Suprapubic skin (tissue), 4 donors: Measurements from ENCODE around the gene WDR6. TPM values are rescaled to one million over a fixed set of nuclear protein-coding genes. Genes with fewer than 3 reads are reported as not detected.

Experiments
- DNase-seq, 2 donors: peaks; one replicate each; pipeline ENCODE4 v3.0.0-alpha.2; 2019; ENCODE audit warnings: low spot score in 2 of 2
- H3K27ac ChIP-seq: fragments of 200-600 bp; sonication (generic); one replicate; pipeline ENCODE4 v1.5.1; 2019
- H3K27me3 ChIP-seq: fragments of 200-600 bp; sonication (generic); one replicate; pipeline ENCODE4 v1.5.1; 2019
- H3K36me3 ChIP-seq: fragments of 200-600 bp; sonication (generic); one replicate; pipeline ENCODE4 v1.5.1; 2019
- H3K4me1 ChIP-seq: fragments of 200-600 bp; sonication (generic); one replicate; pipeline ENCODE4 v1.5.1; 2019
- H3K4me3 ChIP-seq: fragments of 200-600 bp; sonication (generic); one replicate; pipeline ENCODE4 v1.5.1; 2019; ENCODE audit warnings: mild to moderate bottlenecking
- H3K9me3 ChIP-seq: fragments of 200-600 bp; sonication (generic); one replicate; pipeline ENCODE4 v1.5.1; 2019
- CTCF ChIP-seq, 2 donors: fragments of 200-600 bp in 1 of 2; fragments of 450-650 bp in 1 of 2; sonication (generic) in 1 of 2; IDR thresholded peaks; one replicate each; pipeline ENCODE4 v1.5.1; 2016 to 2019; ENCODE audit warnings: antibody characterized with exemption in 2 of 2, mild to moderate bottlenecking in 1 of 2, moderate library complexity in 1 of 2
- EP300 ChIP-seq: sonication (generic); formaldehyde crosslinking; IDR thresholded peaks from one replicate; pipeline ENCODE4 v1.6.1; 2017; ENCODE audit warnings: antibody characterized with exemption
- POLR2A ChIP-seq, 2 donors: fragments of 450-650 bp; IDR thresholded peaks; one replicate each; pipeline ENCODE4 v1.6.1; 2017; ENCODE audit warnings: antibody characterized with exemption in 2 of 2, mild to moderate bottlenecking in 2 of 2, moderate library complexity in 2 of 2
- POLR2AphosphoS5 ChIP-seq, 3 donors: sonication (generic); formaldehyde crosslinking; IDR thresholded peaks; one replicate each; pipeline ENCODE4 v1.6.1; 2017; ENCODE audit warnings: antibody characterized with exemption in 3 of 3
- WGBS: methylation state at CpG from one replicate; pipeline ENCODE4 v1.1.5; 2018; 5-methylcytosine and 5-hydroxymethylcytosine counted together
- total RNA-seq, 4 donors: library from RNA; depleted of rRNA; stranded (reverse); fragments of >200 nt; gene quantifications; one replicate each; pipeline ENCODE4 v1.1.0, GENCODE V29; 2016

Gene WDR6
- total RNA-seq, 4 donors from 2014 or later: 49.1 to 105 (median 55.5) TPM

DNA sequence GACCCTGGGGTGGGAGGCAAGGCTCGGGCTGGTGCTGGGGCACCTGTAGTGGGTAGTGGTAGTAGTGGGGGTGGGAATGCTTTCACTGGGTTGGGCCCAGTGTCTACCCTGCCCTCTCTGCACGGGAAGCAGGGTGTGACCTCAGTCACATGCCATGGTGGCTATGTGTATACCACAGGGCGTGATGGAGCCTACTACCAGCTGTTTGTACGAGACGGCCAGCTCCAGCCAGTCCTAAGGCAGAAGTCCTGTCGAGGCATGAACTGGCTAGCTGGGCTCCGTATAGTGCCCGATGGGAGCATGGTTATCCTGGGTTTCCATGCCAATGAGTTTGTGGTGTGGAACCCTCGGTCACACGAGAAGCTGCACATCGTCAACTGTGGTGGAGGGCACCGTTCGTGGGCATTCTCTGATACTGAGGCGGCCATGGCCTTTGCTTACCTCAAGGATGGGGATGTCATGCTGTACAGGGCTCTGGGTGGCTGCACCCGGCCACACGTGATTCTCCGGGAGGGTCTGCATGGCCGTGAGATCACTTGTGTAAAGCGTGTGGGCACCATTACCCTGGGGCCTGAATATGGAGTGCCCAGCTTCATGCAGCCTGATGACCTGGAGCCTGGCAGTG lies 6.0 kb downstream of the WDR6 start:
- DNase-seq: no peak
- no peaks in the 10 kb centered on the region for H3K27me3 ChIP-seq
- peaks cover 32% of the 10 kb centered on the region for H3K4me1 ChIP-seq
- 80% methylated on average over 13 of the region's 19 CpGs for WGBS
- TF ChIP-seq POLR2AphosphoS5 (IDR thresholded peaks at IDR 0.05) (no peak), POLR2A (IDR thresholded peaks at IDR 0.05) (no peak), EP300 (no peak), CTCF (IDR thresholded peaks at IDR 0.05) (no peak)
- H3K27ac ChIP-seq: no peak overlapping the region
- H3K36me3 ChIP-seq: peaks cover 45% of the 10 kb centered on the region
- H3K9me3 ChIP-seq: no peaks in the 10 kb centered on the region
- H3K4me3 ChIP-seq: no peak overlapping the region

DNA sequence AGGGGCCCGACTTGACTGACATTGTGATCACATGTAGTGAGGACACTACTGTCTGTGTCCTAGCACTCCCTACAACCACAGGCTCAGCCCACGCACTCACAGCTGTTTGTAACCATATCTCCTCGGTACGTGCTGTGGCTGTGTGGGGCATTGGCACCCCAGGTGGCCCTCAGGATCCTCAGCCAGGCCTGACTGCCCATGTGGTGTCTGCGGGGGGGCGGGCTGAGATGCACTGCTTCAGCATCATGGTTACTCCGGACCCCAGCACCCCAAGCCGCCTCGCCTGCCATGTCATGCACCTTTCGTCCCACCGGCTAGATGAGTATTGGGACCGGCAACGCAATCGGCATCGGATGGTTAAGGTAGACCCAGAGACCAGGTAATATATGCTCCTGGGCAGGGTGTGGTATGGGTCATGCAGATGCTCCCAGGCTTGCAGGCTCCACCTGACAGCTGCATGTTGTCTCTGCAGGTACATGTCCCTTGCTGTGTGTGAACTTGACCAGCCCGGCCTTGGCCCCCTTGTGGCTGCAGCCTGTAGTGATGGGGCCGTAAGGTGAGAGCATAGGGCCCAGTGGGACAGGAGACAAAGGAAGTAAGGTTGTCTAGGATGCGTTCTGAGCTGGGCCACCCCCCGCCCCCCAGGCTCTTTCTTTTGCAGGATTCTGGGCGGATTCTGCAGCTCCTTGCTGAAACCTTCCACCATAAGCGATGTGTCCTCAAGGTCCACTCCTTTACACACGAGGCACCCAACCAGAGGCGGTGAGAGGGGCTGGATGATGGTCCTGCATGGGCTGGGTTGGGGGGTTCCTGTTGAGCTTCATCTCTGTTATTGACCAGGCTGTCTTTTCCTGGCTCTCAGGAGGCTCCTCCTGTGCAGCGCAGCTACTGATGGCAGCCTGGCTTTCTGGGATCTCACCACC lies 6.8 kb downstream of the WDR6 start:
- peaks cover 27% of the 10 kb centered on the region for H3K4me1 ChIP-seq
- H3K36me3 ChIP-seq: peaks cover 45% of the 10 kb centered on the region
- H3K9me3 ChIP-seq: no peaks in the 10 kb centered on the region
- TF ChIP-seq POLR2A (IDR thresholded peaks at IDR 0.05) (no peak), CTCF (IDR thresholded peaks at IDR 0.05) (peak in 1 of 2 donors; percentile 64)
- H3K27me3 ChIP-seq: no peaks in the 10 kb centered on the region
- no peak for DNase-seq
- H3K4me3 ChIP-seq: no peak overlapping the region
- H3K27ac ChIP-seq: no peak overlapping the region
- 76% methylated on average over 19 of the region's 24 CpGs for WGBS

DNA sequence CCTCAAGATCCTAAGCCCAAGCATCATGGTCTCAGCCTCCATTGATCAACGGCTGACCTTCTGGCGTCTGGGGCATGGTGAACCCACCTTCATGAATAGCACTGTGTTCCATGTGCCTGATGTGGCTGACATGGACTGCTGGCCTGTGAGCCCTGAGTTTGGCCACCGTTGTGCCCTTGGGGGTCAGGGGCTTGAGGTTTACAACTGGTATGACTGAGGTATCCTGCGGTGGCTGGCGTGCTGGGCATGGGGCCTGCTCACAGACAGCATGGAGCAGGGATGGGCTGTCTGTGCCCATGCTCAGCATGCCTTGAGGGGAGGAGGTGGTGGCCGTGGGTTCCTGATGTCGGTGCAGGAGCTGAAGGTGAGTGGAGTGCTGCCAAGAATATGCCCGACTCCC lies 7.9 kb downstream of the WDR6 start:
- no peaks in the 10 kb centered on the region for H3K27me3 ChIP-seq
- no peak for DNase-seq
- TF ChIP-seq POLR2AphosphoS5 (IDR thresholded peaks at IDR 0.05): no peak
- no peak for TF ChIP-seq POLR2A (IDR thresholded peaks at IDR 0.05)
- TF ChIP-seq CTCF (IDR thresholded peaks at IDR 0.05): no peak
- no peak for TF ChIP-seq EP300
- H3K4me3 ChIP-seq: no peak overlapping the region
- H3K4me1 ChIP-seq: peaks cover 38% of the 10 kb centered on the region
- 71% methylated on average over 3 of the region's 8 CpGs for WGBS
- H3K36me3 ChIP-seq: peaks cover 45% of the 10 kb centered on the region
- no peak overlapping the region for H3K27ac ChIP-seq
- no peaks in the 10 kb centered on the region for H3K9me3 ChIP-seq

DNA sequence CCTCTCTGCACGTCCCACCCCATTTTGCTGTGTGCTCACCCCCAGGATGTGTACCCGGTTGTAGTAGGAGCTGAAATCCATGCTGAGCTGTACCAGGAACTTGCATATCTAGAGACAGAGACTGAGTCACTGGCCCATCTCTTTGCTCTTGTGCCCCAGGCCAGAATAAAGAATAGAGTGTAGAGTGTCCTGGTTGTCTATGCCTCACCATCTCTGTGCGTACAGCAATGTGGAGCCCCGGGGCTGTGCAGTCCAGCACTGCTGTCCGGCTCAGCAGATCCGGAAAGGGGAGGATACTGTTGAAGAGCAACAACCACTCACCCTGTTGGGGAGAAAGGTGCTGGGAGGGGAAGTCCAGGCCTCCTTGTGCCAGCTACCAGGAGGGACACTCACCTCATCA lies 8.6 kb downstream of the WDR6 start:
- no peak for DNase-seq
- Histone ChIP-seq H3K27ac (no peak overlapping the region), H3K4me3 (no peak overlapping the region), H3K9me3 (no peaks in the 10 kb centered on the region), H3K4me1 (peaks cover 45% of the 10 kb centered on the region), H3K36me3 (peaks cover 45% of the 10 kb centered on the region), H3K27me3 (no peaks in the 10 kb centered on the region)
- TF ChIP-seq EP300: no peak
- no peak for TF ChIP-seq POLR2AphosphoS5 (IDR thresholded peaks at IDR 0.05)
- TF ChIP-seq POLR2A (IDR thresholded peaks at IDR 0.05): no peak
- TF ChIP-seq CTCF (IDR thresholded peaks at IDR 0.05): no peak
- WGBS: 82% methylated on average over 6 of the region's 6 CpGs
